SK-N-SH treated with all-trans-retinoic acid at 6 μM for 48 hours (cell line): ENCODE data around the gene L1CAM.

ENCODE experiments used
- ATAC-seq: fragments of 200-7000 bp; cut with Tn5 transposase; 3 replicates; pipeline ENCODE4 v1.9.1; 2020; ENCODE audit warnings: mild to moderate bottlenecking, moderate library complexity
- ARNTL ChIP-seq: fragments of 450-650 bp; formaldehyde crosslinking; IDR thresholded peaks from 2 replicates; pipeline ENCODE4 v1.5.0; 2020; ENCODE audit warnings: low read depth, mild to moderate bottlenecking, moderate library complexity, borderline replicate concordance
- BACH2 ChIP-seq: fragments of 250-450 bp; sonication (Bioruptor Pico); IDR thresholded peaks from 2 replicates; pipeline ENCODE4 v1.9.0; 2021; ENCODE audit warnings: mild to moderate bottlenecking, borderline replicate concordance
- CSDC2 ChIP-seq: fragments of 250-450 bp; sonication (Bioruptor Pico); IDR thresholded peaks from 2 replicates; pipeline ENCODE4 v1.5.0; 2020; ENCODE audit warnings: mild to moderate bottlenecking, moderate library complexity
- CSRNP3 ChIP-seq: fragments of 250-450 bp; sonication (Bioruptor Pico); IDR thresholded peaks from 2 replicates; pipeline ENCODE4 v1.5.1; 2021; ENCODE audit warnings: mild to moderate bottlenecking, moderate library complexity
- ESRRG ChIP-seq: fragments of 250-450 bp; sonication (Bioruptor Pico); IDR thresholded peaks from 2 replicates; pipeline ENCODE4 v1.6.1; 2021; ENCODE audit warnings: mild to moderate bottlenecking
- GLIS3 ChIP-seq: fragments of 250-450 bp; sonication (Bioruptor Pico); IDR thresholded peaks from 2 replicates; pipeline ENCODE4 v1.5.0; 2020; ENCODE audit warnings: mild to moderate bottlenecking, moderate library complexity
- ISL1 ChIP-seq: fragments of 250-450 bp; sonication (Bioruptor Pico); IDR thresholded peaks from 2 replicates; pipeline ENCODE4 v2.1.2; 2022; ENCODE audit warnings: mild to moderate bottlenecking, moderate library complexity
- OSR1 ChIP-seq: fragments of 250-450 bp; sonication (Bioruptor Pico); IDR thresholded peaks from 2 replicates; pipeline ENCODE4 v1.8.0; 2022; ENCODE audit warnings: moderate library complexity, mild to moderate bottlenecking, inconsistent platforms
- PPARA ChIP-seq: fragments of 250-450 bp; sonication (Bioruptor Pico); IDR thresholded peaks from 2 replicates; pipeline ENCODE4 v1.5.0; 2020; ENCODE audit warnings: mild to moderate bottlenecking, borderline replicate concordance
- RARB ChIP-seq: fragments of 250-450 bp; sonication (Bioruptor Pico); IDR thresholded peaks from 2 replicates; pipeline ENCODE4 v1.8.0; 2021; ENCODE audit warnings: mild to moderate bottlenecking, moderate library complexity
- SNAI2 ChIP-seq: fragments of 250-450 bp; sonication (Bioruptor Pico); IDR thresholded peaks from 2 replicates; pipeline ENCODE4 v1.5.0; 2020; ENCODE audit warnings: mild to moderate bottlenecking, moderate library complexity
- TSHZ2 ChIP-seq: fragments of 250-450 bp; sonication (Bioruptor Pico); IDR thresholded peaks from 2 replicates; pipeline ENCODE4 v1.5.0; 2020; ENCODE audit warnings: mild to moderate bottlenecking, moderate library complexity
- ZC3H10 ChIP-seq: fragments of 250-450 bp; sonication (Bioruptor Pico); IDR thresholded peaks from 2 replicates; pipeline ENCODE4 v1.5.1; 2021; ENCODE audit warnings: mild to moderate bottlenecking, moderate library complexity
- ZFP3 ChIP-seq: fragments of 250-450 bp; sonication (Bioruptor Pico); IDR thresholded peaks from 2 replicates; pipeline ENCODE4 v1.5.0; 2020; ENCODE audit warnings: mild to moderate bottlenecking, moderate library complexity
- ZFP30 ChIP-seq: fragments of 450-650 bp; formaldehyde crosslinking; IDR thresholded peaks from 2 replicates; pipeline ENCODE4 v1.5.0; 2022; ENCODE audit warnings: mild to moderate bottlenecking, moderate library complexity
- ZNF565 ChIP-seq: fragments of 450-650 bp; formaldehyde crosslinking; conservative IDR thresholded peaks from 2 replicates; pipeline ENCODE4 v1.5.0; 2020; ENCODE audit warnings: low read depth, mild to moderate bottlenecking, moderate library complexity
- ZNF70 ChIP-seq: fragments of 450-650 bp; formaldehyde crosslinking; IDR thresholded peaks from 2 replicates; pipeline ENCODE4 v1.5.0; 2020; ENCODE audit warnings: mild to moderate bottlenecking, moderate library complexity
- ZNF8 ChIP-seq: fragments of 450-650 bp; formaldehyde crosslinking; IDR thresholded peaks from 2 replicates; pipeline ENCODE4 v1.5.0; 2020; ENCODE audit warnings: mild to moderate bottlenecking, moderate library complexity
- TF ChIP-seq, protein P1 (sequence below): fragments of 250-450 bp; sonication (Bioruptor Pico); IDR thresholded peaks from 2 replicates; pipeline ENCODE4 v1.8.0; 2021; ENCODE audit warnings: low read depth, mild to moderate bottlenecking, moderate library complexity, borderline replicate concordance
- TF ChIP-seq, protein P2 (sequence below): fragments of 250-450 bp; sonication (Bioruptor Pico); IDR thresholded peaks from 2 replicates; pipeline ENCODE4 v1.8.0; 2020; ENCODE audit warnings: mild to moderate bottlenecking, moderate library complexity, borderline replicate concordance
- TF ChIP-seq, protein P3 (sequence below): fragments of 250-450 bp; sonication (Bioruptor Pico); IDR thresholded peaks from 2 replicates; pipeline ENCODE4 v1.5.1; 2020; ENCODE audit warnings: low read depth, mild to moderate bottlenecking, moderate library complexity

L1CAM gene

DNA sequence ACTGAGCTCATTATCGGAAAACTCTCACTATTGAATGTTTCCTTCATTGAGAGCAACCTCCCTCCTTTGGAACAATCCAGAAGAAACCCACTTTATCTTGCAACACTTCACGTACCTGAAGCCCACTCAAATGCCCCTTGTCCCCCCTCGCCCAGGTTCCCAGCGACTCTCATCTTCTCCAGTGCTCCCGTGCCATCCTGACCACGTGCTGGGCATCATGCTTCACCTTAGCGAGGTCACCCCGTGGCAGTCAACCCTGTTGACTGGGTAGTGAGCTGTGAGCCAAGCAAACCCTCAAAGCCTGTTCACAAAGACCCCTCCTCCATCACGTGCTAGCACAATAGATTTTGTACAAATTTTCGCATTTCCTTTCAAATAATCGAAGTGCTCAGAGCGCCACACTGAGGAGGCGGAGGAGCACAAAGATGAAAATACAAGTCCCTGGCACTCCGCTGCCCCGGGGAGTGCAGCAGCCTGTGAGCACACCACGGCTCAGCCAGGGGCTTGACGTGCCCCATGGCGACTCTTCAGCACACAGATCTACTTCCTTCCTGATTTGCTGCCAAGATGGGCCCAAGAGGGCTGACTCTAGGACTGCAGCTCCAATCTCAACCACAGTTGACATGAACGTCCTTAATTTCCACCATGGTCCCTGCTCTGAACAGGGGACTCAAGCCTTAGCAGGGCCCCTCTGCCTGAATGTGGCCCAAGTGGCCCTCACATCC, 71.2 kb downstream of the L1CAM start:
- no peak for ATAC-seq
- TF ChIP-seq ZC3H10 (no peak), SNAI2 (CRISPR knock-in tag) (no peak), ZNF70 (CRISPR knock-in tag) (no peak)

GRCh38 chrX:153813161-153813560, 72.8 kb downstream of the L1CAM start:
- no peak for TF ChIP-seq BACH2 (CRISPR knock-in tag)
- TF ChIP-seq TSHZ2 (CRISPR knock-in tag), result no peak
- TF ChIP-seq ZNF70 (CRISPR knock-in tag), result no peak
- no peak for TF ChIP-seq CSRNP3
- no peak for TF ChIP-seq ESRRG (CRISPR knock-in tag)
- TF ChIP-seq ZFP3 (CRISPR knock-in tag), result no peak
- TF ChIP-seq RARB (CRISPR knock-in tag), result no peak
- TF ChIP-seq ISL1 (CRISPR knock-in tag), result no peak
- TF ChIP-seq GLIS3 (CRISPR knock-in tag), result no peak
- TF ChIP-seq CSDC2, result no peak
- TF ChIP-seq ARNTL, result no peak
- no peak for TF ChIP-seq OSR1 (CRISPR knock-in tag)
- TF ChIP-seq SNAI2 (CRISPR knock-in tag), result no peak
- no peak for TF ChIP-seq ZNF8 (CRISPR knock-in tag)
- TF ChIP-seq ZC3H10, result no peak
- ATAC-seq, result no peak

DNA sequence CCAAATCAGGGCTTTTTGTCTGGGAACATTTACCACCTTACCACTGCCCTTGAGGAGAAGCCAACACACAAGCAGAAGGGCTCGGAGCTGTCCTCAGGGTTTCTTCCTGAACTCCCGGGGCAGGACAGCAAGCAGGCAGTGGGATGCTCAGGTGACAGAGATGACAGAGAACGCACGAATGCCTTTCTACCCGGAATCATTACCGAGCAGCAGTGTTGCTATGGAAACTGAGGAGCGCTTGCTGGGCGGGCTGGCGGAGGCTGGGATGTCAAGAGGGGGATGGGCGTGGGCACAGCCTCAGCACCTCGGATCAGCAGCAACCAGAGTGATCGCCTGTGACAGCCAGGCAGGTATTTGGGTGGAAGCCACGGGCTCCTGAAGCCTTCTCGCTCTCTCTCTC, 73.8 kb downstream of the L1CAM start:
- no peak for TF ChIP-seq PPARA (CRISPR knock-in tag)
- TF ChIP-seq, protein P1, sequence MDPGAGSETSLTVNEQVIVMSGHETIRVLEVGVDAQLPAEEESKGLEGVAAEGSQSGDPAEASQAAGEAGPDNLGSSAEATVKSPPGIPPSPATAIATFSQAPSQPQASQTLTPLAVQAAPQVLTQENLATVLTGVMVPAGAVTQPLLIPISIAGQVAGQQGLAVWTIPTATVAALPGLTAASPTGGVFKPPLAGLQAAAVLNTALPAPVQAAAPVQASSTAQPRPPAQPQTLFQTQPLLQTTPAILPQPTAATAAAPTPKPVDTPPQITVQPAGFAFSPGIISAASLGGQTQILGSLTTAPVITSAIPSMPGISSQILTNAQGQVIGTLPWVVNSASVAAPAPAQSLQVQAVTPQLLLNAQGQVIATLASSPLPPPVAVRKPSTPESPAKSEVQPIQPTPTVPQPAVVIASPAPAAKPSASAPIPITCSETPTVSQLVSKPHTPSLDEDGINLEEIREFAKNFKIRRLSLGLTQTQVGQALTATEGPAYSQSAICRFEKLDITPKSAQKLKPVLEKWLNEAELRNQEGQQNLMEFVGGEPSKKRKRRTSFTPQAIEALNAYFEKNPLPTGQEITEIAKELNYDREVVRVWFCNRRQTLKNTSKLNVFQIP (CRISPR knock-in tag), result no peak
- TF ChIP-seq ZNF565, result no peak
- no peak for TF ChIP-seq ARNTL
- TF ChIP-seq, protein P2, sequence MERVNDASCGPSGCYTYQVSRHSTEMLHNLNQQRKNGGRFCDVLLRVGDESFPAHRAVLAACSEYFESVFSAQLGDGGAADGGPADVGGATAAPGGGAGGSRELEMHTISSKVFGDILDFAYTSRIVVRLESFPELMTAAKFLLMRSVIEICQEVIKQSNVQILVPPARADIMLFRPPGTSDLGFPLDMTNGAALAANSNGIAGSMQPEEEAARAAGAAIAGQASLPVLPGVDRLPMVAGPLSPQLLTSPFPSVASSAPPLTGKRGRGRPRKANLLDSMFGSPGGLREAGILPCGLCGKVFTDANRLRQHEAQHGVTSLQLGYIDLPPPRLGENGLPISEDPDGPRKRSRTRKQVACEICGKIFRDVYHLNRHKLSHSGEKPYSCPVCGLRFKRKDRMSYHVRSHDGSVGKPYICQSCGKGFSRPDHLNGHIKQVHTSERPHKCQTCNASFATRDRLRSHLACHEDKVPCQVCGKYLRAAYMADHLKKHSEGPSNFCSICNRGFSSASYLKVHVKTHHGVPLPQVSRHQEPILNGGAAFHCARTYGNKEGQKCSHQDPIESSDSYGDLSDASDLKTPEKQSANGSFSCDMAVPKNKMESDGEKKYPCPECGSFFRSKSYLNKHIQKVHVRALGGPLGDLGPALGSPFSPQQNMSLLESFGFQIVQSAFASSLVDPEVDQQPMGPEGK, result no peak
- TF ChIP-seq, protein P3, sequence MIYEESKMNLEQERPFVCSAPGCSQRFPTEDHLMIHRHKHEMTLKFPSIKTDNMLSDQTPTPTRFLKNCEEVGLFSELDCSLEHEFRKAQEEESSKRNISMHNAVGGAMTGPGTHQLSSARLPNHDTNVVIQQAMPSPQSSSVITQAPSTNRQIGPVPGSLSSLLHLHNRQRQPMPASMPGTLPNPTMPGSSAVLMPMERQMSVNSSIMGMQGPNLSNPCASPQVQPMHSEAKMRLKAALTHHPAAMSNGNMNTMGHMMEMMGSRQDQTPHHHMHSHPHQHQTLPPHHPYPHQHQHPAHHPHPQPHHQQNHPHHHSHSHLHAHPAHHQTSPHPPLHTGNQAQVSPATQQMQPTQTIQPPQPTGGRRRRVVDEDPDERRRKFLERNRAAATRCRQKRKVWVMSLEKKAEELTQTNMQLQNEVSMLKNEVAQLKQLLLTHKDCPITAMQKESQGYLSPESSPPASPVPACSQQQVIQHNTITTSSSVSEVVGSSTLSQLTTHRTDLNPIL (CRISPR knock-in tag), result no peak
- TF ChIP-seq ZFP3 (CRISPR knock-in tag), result no peak
- no peak for TF ChIP-seq GLIS3 (CRISPR knock-in tag)
- no peak for TF ChIP-seq BACH2 (CRISPR knock-in tag)
- TF ChIP-seq ZNF8 (CRISPR knock-in tag), result no peak
- no peak for TF ChIP-seq ISL1 (CRISPR knock-in tag)
- TF ChIP-seq ZC3H10, result no peak
- TF ChIP-seq ZFP30 (CRISPR knock-in tag), result no peak
- no peak for TF ChIP-seq TSHZ2 (CRISPR knock-in tag)
- no peak for TF ChIP-seq CSRNP3
- no peak for TF ChIP-seq CSDC2
- ATAC-seq, result no peak
